SK-N-SH treated with all-trans-retinoic acid at 6 μM for 48 hours (cell line): Measurements from ENCODE around the gene PLIN5.

ENCODE experiments used
- ARNTL ChIP-seq: fragments of 450-650 bp; formaldehyde crosslinking; IDR thresholded peaks from 2 replicates; pipeline ENCODE4 v1.5.0; 2020; ENCODE audit warnings: low read depth, mild to moderate bottlenecking, moderate library complexity, borderline replicate concordance
- BACH2 ChIP-seq: fragments of 250-450 bp; sonication (Bioruptor Pico); IDR thresholded peaks from 2 replicates; pipeline ENCODE4 v1.9.0; 2021; ENCODE audit warnings: mild to moderate bottlenecking, borderline replicate concordance
- CSRNP3 ChIP-seq: fragments of 250-450 bp; sonication (Bioruptor Pico); IDR thresholded peaks from 2 replicates; pipeline ENCODE4 v1.5.1; 2021; ENCODE audit warnings: mild to moderate bottlenecking, moderate library complexity
- OSR1 ChIP-seq: fragments of 250-450 bp; sonication (Bioruptor Pico); IDR thresholded peaks from 2 replicates; pipeline ENCODE4 v1.8.0; 2022; ENCODE audit warnings: moderate library complexity, mild to moderate bottlenecking, inconsistent platforms
- PATZ1 ChIP-seq: fragments of 250-450 bp; sonication (Bioruptor Pico); IDR thresholded peaks from 2 replicates; pipeline ENCODE4 v1.8.0; 2020; ENCODE audit warnings: mild to moderate bottlenecking, moderate library complexity, borderline replicate concordance
- RARB ChIP-seq: fragments of 250-450 bp; sonication (Bioruptor Pico); IDR thresholded peaks from 2 replicates; pipeline ENCODE4 v1.8.0; 2021; ENCODE audit warnings: mild to moderate bottlenecking, moderate library complexity
- TCF4 ChIP-seq: fragments of 250-450 bp; sonication (Bioruptor Pico); IDR thresholded peaks from 2 replicates; pipeline ENCODE4 v1.8.0; 2021; ENCODE audit warnings: mild to moderate bottlenecking, moderate library complexity, borderline replicate concordance
- TOX ChIP-seq: fragments of 250-450 bp; sonication (Bioruptor Pico); IDR thresholded peaks from 2 replicates; pipeline ENCODE4 v1.8.0; 2021; ENCODE audit warnings: mild to moderate bottlenecking, moderate library complexity, borderline replicate concordance
- ZC3H10 ChIP-seq: fragments of 250-450 bp; sonication (Bioruptor Pico); IDR thresholded peaks from 2 replicates; pipeline ENCODE4 v1.5.1; 2021; ENCODE audit warnings: mild to moderate bottlenecking, moderate library complexity
- ZFP30 ChIP-seq: fragments of 450-650 bp; formaldehyde crosslinking; IDR thresholded peaks from 2 replicates; pipeline ENCODE4 v1.5.0; 2022; ENCODE audit warnings: mild to moderate bottlenecking, moderate library complexity
- ZNF565 ChIP-seq: fragments of 450-650 bp; formaldehyde crosslinking; conservative IDR thresholded peaks from 2 replicates; pipeline ENCODE4 v1.5.0; 2020; ENCODE audit warnings: low read depth, mild to moderate bottlenecking, moderate library complexity
- ZNF70 ChIP-seq: fragments of 450-650 bp; formaldehyde crosslinking; IDR thresholded peaks from 2 replicates; pipeline ENCODE4 v1.5.0; 2020; ENCODE audit warnings: mild to moderate bottlenecking, moderate library complexity

- TF ChIP-seq ZNF565 (CRISPR knock-in tag) (no peak), ZNF70 (no peak), ZFP30 (CRISPR knock-in tag) (no peak), TOX (CRISPR knock-in tag) (no peak), ARNTL (CRISPR knock-in tag) (no peak), BACH2 (no peak), ZC3H10 (CRISPR knock-in tag) (no peak), RARB (no peak), TCF4 (no peak), PATZ1 (CRISPR knock-in tag) (no peak), OSR1 (no peak), CSRNP3 (CRISPR knock-in tag) (no peak)
Measured at GRCh38 chr19:4542896-4543841, 8.1 kb upstream of the PLIN5 start.
